GM18867 (cell line): ENCODE data around the gene ATE1.
A peak's percentile ranks its signal among the peaks of the same experiment; 100 is the strongest.
"Not testable (repeated sequence)": the region's sequence is repeated elsewhere in the genome, so short reads cannot be mapped to it uniquely, and the experiment has no call there.

Source experiments
- ATAC-seq: cut with Tn5 transposase; IDR thresholded peaks from one replicate; pipeline ENCODE4 v1.9.1; 2021; ENCODE audit warnings: mild to moderate bottlenecking, moderate library complexity; ENCODE audit not compliant: unreplicated experiment

Gene ATE1

DNA sequence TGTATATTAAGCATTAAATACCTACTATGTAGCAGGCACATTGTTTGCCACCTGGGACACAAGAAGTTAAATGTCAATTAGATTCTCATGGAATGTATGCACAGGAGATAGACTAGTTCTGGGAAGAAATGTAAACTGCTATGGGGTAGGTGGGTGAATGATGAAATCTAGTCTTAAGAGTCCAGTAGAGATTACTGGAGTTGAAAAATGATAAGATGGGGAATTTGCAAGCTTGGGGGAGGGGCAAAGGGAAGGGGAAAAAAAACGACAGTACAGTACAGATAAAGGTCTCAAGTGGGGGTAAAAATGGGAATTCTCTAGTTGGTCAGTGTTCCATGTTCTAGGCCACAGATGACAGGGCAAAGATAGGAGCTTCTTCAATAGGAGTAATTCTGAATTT, 94.4 kb downstream of the ATE1 start:
- no peak for ATAC-seq

DNA sequence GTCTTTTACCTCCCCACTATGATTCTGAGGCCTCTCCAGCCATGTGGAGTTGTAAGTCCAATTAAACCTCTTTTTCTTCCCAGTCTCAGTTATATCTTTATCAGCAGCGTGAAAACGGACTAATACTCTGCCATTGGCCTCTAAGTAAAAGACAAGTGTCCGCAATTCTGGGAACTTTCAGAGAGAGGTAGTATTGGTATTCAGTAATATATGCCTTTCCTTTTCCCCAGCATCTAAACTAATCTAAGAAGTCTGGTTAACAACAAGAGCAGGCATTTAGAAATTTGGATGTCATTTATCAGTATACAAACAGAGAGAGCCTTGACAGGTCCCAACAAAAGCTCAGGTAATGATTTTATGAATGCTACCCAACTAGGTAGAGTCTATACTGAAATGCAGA, 95.2 kb downstream of the ATE1 start:
- ATAC-seq: no peak

GRCh38 chr10:121831777-121832176, 96.1 kb downstream of the ATE1 start:
- no peak for ATAC-seq

DNA sequence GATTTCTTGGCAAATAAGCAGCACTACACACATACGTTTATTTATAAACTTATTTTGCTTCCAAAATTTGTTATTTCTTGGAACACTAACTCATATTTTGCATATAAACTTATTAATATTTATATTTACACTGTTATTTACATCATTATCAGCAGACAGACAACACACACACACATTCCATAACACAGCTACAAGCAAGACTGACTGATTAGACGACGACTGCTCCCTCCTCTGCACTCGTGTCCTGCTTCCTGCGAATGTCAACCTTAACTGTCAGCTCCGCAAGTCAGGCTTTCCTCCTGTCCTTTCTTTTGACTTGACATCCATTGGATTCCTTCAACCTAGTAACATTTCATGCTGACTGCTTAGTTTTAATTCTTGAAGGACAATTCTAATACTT, 96.6 kb downstream of the ATE1 start:
- ATAC-seq: no peak

DNA sequence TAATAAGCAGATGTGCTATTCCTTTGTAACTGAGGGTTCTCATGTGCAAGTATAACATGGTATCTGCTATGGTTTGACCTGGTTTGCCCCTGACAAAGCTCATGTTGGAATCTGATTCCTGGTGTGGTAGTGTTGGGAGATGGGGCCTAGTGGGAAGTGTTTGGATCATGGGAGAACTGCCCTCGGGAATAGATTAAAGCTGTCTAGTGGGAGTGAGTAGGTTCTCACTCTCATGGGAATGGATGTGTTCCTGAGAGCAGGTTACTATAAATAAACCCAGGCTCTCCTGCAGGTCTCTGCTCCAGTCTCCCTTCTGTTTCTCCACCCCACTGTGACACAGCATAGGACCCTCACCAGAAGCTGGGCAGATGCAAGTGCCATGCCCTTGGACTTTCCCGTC, 97.7 kb downstream of the ATE1 start:
- ATAC-seq: no peak

DNA sequence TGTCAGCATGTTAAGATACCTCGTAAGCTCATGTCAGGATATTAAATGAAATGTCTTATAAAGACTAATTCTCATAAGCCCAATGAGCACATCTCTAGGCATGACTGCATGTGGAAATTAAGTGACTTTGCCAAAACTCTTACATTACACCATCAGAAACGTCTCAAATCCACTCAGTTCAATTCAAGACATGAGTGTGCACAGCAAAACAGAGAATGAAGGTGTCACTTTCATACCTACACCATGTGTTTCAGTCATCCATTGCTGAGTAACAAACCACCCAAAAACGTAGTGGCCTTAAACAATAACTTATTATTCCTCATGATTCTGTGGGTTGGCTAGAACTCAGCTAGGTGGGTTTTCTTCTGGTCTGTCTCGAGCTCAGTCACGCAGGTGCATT, 99.8 kb downstream of the ATE1 start:
- ATAC-seq: no peak

GRCh38 chr10:121826773-121827172, 101.1 kb downstream of the ATE1 start:
- ATAC-seq: not testable (repeated sequence)

DNA sequence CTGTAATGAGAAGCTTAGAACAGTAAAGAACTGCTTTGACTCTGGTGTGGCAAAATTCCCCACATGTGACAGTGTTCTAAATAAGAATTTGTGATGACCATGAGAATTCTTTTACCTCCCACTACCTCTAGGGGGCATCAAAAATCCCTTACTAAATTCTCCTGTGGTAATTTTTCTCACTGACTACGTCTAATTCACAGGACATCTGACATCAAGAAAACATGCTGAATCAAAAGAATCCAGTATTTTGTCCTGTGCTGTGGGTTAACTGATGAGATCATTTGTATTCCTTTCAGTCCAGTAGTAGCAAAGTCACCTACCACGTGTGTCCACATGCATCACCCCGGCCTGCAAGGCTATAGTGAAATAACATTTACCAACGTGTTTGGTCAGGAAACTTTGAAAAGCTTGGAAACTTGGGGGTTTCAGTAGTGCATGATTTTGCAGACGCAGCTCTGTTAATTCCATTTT, 103.8 kb downstream of the ATE1 start:
- ATAC-seq: peak; percentile 41

DNA sequence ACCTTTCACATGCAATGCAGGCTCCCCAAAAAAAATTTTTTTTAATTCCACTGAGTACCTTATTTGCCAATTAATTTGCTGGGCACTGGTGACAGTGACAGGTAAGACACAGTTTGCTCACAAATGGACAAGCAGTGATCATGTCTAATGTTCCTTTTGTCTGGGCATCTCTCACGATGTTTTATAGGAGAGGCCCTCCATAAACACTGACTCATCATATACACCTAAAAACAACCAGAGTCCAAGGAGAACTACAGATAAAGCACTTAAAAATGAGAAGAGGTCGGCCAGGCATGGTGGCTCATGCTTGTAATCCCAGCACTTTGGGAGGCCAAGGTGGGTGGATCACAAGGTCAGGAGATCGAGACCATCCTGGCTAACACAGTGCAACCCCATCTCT, 105.1 kb downstream of the ATE1 start:
- ATAC-seq: no peak

GRCh38 chr10:121822180-121822579, 105.7 kb downstream of the ATE1 start:
- ATAC-seq: peak; percentile 72

DNA sequence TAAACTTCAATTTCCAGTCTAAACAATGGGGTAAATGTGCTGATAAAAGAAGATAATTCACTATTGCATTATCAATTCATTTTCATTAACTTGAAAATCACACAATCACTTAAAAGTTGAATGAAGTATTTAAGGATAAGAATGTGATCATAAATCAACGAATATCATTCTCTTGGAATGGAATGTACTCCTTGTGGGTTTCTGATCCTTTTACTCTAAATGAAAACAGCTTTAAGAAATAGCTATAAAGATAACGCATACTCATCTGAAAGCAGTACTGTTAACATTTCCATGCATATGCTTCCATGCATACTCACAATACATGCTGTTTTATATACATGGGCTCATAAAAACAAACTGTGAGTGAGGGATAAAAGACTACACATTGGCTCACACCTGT, 108.8 kb downstream of the ATE1 start:
- no peak for ATAC-seq

GRCh38 chr10:121818599-121818998, 109.2 kb downstream of the ATE1 start:
- ATAC-seq: no peak

GRCh38 chr10:121816197-121816596, 111.6 kb downstream of the ATE1 start:
- no peak for ATAC-seq

DNA sequence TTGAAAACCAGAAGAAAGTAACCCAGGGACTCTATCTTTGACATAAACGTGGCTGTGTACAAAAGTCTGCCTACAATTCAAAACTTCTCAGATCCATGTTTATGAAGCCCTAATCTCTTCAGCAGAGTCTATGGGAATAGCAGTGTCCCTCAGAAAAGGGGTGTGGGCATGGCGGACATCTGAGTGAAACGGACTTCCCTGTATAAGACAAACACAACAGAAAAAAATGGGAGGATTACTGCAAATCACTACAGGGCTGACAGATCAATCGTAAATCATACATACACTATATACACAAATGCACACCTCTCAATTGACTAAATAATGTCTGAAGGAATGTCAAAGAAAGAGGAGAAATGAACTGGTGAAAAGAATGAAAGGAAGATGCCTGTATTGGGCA, 114.0 kb downstream of the ATE1 start:
- ATAC-seq: no peak

- ATAC-seq: no peak
Measured at GRCh38 chr10:121813211-121813815, 114.5 kb downstream of the ATE1 start.

DNA sequence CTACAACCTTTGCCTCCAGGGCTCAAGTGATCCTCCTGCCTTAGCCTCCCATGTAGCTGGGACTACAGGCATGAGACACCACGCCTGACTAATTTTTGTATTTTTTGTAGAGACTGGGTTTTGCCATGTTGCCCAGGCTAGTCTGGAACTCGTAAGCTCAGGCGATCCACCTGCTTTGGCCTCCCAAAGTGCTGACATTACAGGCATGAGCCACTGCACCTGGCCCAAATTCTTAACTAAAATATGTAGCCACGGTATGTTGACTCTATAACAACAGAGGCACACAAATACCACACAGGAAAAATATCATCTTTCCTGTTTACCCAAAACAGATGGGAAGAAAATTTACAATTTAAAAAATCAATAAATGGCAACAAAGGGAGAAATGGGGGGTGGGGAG, 115.8 kb downstream of the ATE1 start:
- ATAC-seq: no peak

GRCh38 chr10:121811386-121811785, 116.4 kb downstream of the ATE1 start:
- ATAC-seq: no peak

DNA sequence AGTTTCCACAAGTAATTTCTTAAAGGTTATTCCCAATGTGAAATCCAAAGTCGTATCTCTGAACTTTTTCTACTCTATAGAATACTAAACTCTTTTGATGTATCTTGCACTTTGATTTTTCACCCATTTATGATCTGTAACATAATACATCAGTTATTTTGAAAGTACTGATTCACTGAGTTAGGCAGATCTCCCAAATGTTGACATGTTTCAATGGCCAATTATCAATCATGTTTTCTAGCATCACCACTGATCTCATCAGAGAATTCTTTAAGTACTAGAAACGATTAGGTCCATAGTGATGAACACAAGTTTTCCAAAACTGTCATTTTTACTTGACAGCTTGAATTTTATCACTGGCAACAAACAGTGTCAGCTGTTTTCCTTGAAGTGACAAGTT, 119.0 kb downstream of the ATE1 start:
- ATAC-seq: no peak

- ATAC-seq: no peak
Measured at GRCh38 chr10:121804460-121804859, 123.4 kb downstream of the ATE1 start.

GRCh38 chr10:121803611-121804010, 124.2 kb downstream of the ATE1 start:
- no peak for ATAC-seq

GRCh38 chr10:121800831-121801230, 127.0 kb downstream of the ATE1 start:
- no peak for ATAC-seq

DNA sequence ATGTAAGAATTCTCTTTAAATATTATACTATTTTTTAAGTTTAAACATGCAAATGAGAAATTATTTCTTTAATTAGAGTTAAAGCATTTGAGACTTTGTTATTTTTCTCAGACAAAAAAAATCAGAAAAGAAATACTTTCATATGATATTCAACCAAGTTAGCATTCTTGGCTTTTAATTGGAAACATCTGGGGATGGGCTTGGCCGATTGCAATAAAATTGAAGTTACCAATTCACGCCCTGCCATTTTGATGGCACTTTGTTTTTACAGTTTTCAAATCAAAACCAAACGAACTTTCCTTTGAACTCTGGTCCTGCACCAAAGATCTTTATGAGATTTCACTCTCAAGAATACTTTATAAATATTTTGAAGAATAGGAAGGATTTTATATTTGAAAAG, 127.7 kb downstream of the ATE1 start:
- ATAC-seq: no peak

DNA sequence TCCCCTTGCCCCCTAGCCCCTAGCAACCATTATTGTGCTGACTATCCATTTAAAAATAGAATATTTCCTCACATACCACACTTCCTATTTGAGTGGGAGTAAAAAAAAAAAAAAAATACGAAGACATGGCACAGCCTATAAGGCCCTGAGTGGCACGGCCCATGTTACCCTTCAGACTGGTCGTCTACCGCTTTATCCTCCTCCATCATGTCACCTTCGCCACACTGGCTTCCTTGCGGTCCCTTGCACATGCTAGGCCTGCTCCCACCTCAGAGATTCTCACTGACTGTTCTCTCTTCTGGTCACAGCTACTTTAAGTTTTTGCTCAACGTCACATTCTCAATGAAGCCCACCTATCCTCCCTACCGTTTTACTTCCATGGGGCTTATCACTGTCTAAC, 130.3 kb downstream of the ATE1 start:
- no peak for ATAC-seq
